Vagina (tissue), 2 donors: ENCODE data around the gene COL28A1.

ENCODE experiments used
- POLR2A ChIP-seq, 2 donors: fragments of 450-650 bp; IDR thresholded peaks; one replicate each; pipeline ENCODE4 v1.6.1; 2017; ENCODE audit warnings: antibody characterized with exemption in 2 of 2, mild to moderate bottlenecking in 2 of 2, moderate library complexity in 2 of 2
- POLR2AphosphoS5 ChIP-seq, 2 donors: sonication (generic); formaldehyde crosslinking; IDR thresholded peaks; one replicate each; pipeline ENCODE4 v1.9.0; 2017; ENCODE audit warnings: antibody characterized with exemption in 2 of 2, mild to moderate bottlenecking in 2 of 2, low read depth in 1 of 2; ENCODE audit not compliant: insufficient read depth in 1 of 2
- TF ChIP-seq, protein P1 (sequence below), 3 experiments: fragments of 450-650 bp in 2 of 3; fragments of 200-600 bp in 1 of 3; sonication (generic) in 1 of 3; IDR thresholded peaks; one replicate each; pipeline ENCODE4 v1.5.1; 2017 to 2019; ENCODE audit warnings: antibody characterized with exemption in 3 of 3, mild to moderate bottlenecking in 2 of 3, moderate library complexity in 2 of 3

- TF ChIP-seq, protein P1, sequence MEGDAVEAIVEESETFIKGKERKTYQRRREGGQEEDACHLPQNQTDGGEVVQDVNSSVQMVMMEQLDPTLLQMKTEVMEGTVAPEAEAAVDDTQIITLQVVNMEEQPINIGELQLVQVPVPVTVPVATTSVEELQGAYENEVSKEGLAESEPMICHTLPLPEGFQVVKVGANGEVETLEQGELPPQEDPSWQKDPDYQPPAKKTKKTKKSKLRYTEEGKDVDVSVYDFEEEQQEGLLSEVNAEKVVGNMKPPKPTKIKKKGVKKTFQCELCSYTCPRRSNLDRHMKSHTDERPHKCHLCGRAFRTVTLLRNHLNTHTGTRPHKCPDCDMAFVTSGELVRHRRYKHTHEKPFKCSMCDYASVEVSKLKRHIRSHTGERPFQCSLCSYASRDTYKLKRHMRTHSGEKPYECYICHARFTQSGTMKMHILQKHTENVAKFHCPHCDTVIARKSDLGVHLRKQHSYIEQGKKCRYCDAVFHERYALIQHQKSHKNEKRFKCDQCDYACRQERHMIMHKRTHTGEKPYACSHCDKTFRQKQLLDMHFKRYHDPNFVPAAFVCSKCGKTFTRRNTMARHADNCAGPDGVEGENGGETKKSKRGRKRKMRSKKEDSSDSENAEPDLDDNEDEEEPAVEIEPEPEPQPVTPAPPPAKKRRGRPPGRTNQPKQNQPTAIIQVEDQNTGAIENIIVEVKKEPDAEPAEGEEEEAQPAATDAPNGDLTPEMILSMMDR (IDR thresholded peaks at IDR 0.05), result no peak
- no peak for TF ChIP-seq POLR2A (IDR thresholded peaks at IDR 0.05)
- TF ChIP-seq POLR2AphosphoS5 (IDR thresholded peaks at IDR 0.05; ENCODE audit: insufficient read depth in 1 of 2, low read depth in 1 of 2), result no peak
Observed at GRCh38 chr7:7452652-7453051, 83.0 kb downstream of the COL28A1 start.
